GM13976 (cell line): ENCODE results near the gene C17orf107.

Experiments
- DNase-seq: peaks from one replicate; pipeline ENCODE4 v3.0.0; 2012; ENCODE audit warnings: low spot score
- in situ Hi-C: fragments of 300-500 bp; cut with MboI; formaldehyde crosslinking; loops from one replicate; pipeline ENCODE4 v1.12.0; 2022; ENCODE audit warnings: low sequenced_read_pairs, mixed read lengths, inconsistent platforms; ENCODE audit not compliant: unreplicated experiment
- TF ChIP-seq, protein P1 (sequence below): IDR thresholded peaks from 2 replicates; pipeline ENCODE4 v1.5.1; 2012; ENCODE audit warnings: borderline replicate concordance, mild to moderate bottlenecking; ENCODE audit not compliant: insufficient read depth; ENCODE audit errors: extremely low read depth, missing control alignments, control extremely low read depth

The C17orf107 gene

DNA sequence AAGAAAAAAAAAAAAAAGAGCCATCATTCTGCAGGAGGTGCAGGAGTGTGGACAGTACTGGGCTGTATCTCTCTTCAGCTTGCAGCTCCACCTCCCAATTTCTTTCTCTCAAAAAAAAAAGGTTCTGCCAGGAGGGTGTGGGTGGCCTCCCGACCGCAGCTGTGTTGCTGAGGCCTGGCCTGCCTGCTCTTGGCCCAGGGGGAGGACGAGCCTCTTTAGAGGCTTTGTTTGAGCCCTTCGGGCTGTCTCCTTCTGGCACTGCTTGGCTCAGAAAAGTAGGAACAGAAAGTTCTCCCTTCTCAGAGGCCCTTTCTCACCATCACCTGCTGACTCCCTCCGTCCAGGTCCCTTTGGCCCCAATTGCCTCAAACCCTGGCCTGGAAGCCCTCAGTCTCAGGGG is 22.2 kb upstream of the C17orf107 start:
- TF ChIP-seq, protein P1, sequence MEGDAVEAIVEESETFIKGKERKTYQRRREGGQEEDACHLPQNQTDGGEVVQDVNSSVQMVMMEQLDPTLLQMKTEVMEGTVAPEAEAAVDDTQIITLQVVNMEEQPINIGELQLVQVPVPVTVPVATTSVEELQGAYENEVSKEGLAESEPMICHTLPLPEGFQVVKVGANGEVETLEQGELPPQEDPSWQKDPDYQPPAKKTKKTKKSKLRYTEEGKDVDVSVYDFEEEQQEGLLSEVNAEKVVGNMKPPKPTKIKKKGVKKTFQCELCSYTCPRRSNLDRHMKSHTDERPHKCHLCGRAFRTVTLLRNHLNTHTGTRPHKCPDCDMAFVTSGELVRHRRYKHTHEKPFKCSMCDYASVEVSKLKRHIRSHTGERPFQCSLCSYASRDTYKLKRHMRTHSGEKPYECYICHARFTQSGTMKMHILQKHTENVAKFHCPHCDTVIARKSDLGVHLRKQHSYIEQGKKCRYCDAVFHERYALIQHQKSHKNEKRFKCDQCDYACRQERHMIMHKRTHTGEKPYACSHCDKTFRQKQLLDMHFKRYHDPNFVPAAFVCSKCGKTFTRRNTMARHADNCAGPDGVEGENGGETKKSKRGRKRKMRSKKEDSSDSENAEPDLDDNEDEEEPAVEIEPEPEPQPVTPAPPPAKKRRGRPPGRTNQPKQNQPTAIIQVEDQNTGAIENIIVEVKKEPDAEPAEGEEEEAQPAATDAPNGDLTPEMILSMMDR, result no peak
- no peak for DNase-seq
- in situ Hi-C loops, result no loop called here

GRCh38 chr17:4879601-4880000 is 19.7 kb upstream of the C17orf107 start:
- TF ChIP-seq, protein P1, result no peak
- in situ Hi-C loops, result no loop called here
- no peak for DNase-seq

- DNase-seq, result no peak
- in situ Hi-C loops, result loop anchor here (10.0 kb wide), 2 partner anchors 96 to 166 kb away; partner anchors contain the start of genes ARRB2, GLTPD2 and VMO1
- TF ChIP-seq, protein P1, result no peak
Measured at GRCh38 chr17:4880857-4881256, 18.5 kb upstream of the C17orf107 start.

- in situ Hi-C loops, result loop anchor here (10.0 kb wide), 2 partner anchors 97 to 167 kb away; partner anchors contain the start of genes ARRB2, GLTPD2 and VMO1
- TF ChIP-seq, protein P1, result peak; percentile 56
- DNase-seq, result peak; percentile 81
Measured at GRCh38 chr17:4881761-4882555, 17.4 kb upstream of the C17orf107 start.

DNA sequence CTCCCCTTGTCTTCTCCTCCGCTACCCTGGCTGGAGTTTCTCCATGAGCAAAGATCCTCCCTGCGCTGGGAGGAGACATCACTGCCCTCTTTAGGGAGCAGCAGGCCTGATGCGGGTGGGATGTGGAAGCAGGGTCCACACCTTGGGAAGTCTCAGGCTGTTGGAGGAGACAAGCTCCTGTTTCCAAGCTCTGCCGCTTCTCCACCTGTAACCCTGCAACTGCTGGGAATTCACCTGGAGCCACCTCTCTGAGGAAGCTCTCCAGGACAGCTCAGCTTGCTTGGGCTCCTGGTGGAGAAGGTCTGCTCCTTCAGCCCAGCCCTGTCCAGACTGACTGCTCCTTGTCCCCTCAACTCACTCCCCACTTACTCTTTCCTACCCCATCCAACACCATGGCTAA is 14.8 kb upstream of the C17orf107 start:
- in situ Hi-C loops, result loop anchor here (10.0 kb wide), 2 partner anchors 100 to 170 kb away; partner anchors contain the start of genes ARRB2, GLTPD2 and VMO1
- TF ChIP-seq, protein P1, result no peak
- DNase-seq, result no peak

DNA sequence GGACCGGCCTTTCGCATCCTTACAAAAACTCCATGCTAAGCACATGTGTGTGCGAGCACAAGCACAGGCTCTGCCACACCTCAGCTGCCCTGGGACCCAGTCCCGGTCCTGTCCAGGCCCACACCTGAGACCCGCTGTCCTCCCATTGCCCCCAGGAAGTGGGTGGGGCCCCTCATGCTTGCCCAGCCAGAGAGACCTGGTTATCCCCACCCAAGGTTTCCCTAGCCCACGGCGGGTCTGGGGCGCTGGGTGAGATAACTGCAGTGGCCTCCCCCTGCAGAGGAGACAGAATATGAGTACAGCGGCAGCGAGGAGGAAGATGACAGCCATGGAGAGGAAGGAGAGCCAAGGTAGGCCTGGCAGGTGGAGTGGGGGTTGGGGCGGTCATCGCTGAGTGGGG is 12.5 kb upstream of the C17orf107 start:
- TF ChIP-seq, protein P1, result no peak
- no peak for DNase-seq
- in situ Hi-C loops, result loop anchor here (10.0 kb wide), 2 partner anchors 102 to 172 kb away; partner anchors contain the start of genes ARRB2, GLTPD2 and VMO1
